CD4-positive, alpha-beta memory T cell (primary cell): ENCODE measurements around the gene PRSS58. TPM values are rescaled to one million over a fixed set of nuclear protein-coding genes. Genes with fewer than 3 reads are reported as not detected.

Experiments
- CTCF ChIA-PET: fragments of 350-600 bp; sonication (Branson Sonifier 250); formaldehyde crosslinking; loops from one replicate; lab custom pipeline; 2021; ENCODE audit warnings: inconsistent platforms; ENCODE audit not compliant: partially characterized antibody; lab: Charles Lee
- POLR2A ChIA-PET: fragments of 350-600 bp; sonication (Branson Sonifier 250); formaldehyde crosslinking; loops from one replicate; lab custom pipeline; 2021; ENCODE audit not compliant: partially characterized antibody; lab: Charles Lee
- DNase-seq, 5 donors: peaks; one replicate each; pipeline versions ENCODE4 v3.0.0 to v3.0.0-alpha.2; 2020 to 2022; ENCODE audit warnings: mixed read lengths in 1 of 5
- H3K27ac ChIP-seq: one replicate; pipeline ENCODE4 v1.7.0; 2013; ENCODE audit warnings: low read depth, low read length
- H3K27me3 ChIP-seq: 2 replicates; pipeline ENCODE4 v1.7.0; 2013; ENCODE audit warnings: mild to moderate bottlenecking, low read length, moderate library complexity; ENCODE audit not compliant: insufficient read depth
- H3K36me3 ChIP-seq: 2 replicates; pipeline ENCODE4 v1.7.0; 2013; ENCODE audit warnings: mild to moderate bottlenecking, low read length, moderate library complexity; ENCODE audit not compliant: insufficient read depth
- H3K4me1 ChIP-seq: 2 replicates; pipeline ENCODE4 v1.7.0; 2013; ENCODE audit warnings: mild to moderate bottlenecking, low read length, moderate library complexity; ENCODE audit not compliant: insufficient read depth
- H3K4me3 ChIP-seq, 2 donors: one replicate each; pipeline ENCODE4 v1.7.0; 2013; ENCODE audit warnings: low read length in 2 of 2, mild to moderate bottlenecking in 1 of 2
- H3K9me3 ChIP-seq, 2 donors: one replicate each; pipeline ENCODE4 v1.7.0; 2013; ENCODE audit warnings: low read length in 2 of 2, control low read depth in 1 of 2; ENCODE audit not compliant: control insufficient read depth in 1 of 2
- H3K27ac Mint-ChIP-seq, 7 donors: one replicate each; pipeline ENCODE4 v1.8.0; 2020 to 2021; ENCODE audit warnings: mixed read lengths in 7 of 7, mild to moderate bottlenecking in 6 of 7, inconsistent platforms in 3 of 7, moderate library complexity in 3 of 7
- H3K27me3 Mint-ChIP-seq, 2 donors: one replicate each; pipeline ENCODE4 v1.8.0; 2020 to 2021; ENCODE audit warnings: mixed read lengths in 2 of 2
- H3K36me3 Mint-ChIP-seq, 2 donors: one replicate each; pipeline ENCODE4 v1.8.0; 2020 to 2021; ENCODE audit warnings: mixed read lengths in 2 of 2, inconsistent platforms in 1 of 2, mild to moderate bottlenecking in 1 of 2
- H3K4me1 Mint-ChIP-seq, 4 donors: one replicate each; pipeline ENCODE4 v1.8.0; 2020 to 2021; ENCODE audit warnings: mixed read lengths in 4 of 4, mild to moderate bottlenecking in 1 of 4
- H3K4me3 Mint-ChIP-seq, 8 donors: one replicate each; pipeline ENCODE4 v1.8.0; 2020 to 2021; ENCODE audit warnings: mixed read lengths in 8 of 8, mild to moderate bottlenecking in 7 of 8, moderate library complexity in 6 of 8, inconsistent platforms in 3 of 8
- H3K9me3 Mint-ChIP-seq, 8 donors: one replicate each; pipeline ENCODE4 v1.8.0; 2020 to 2021; ENCODE audit warnings: mixed read lengths in 8 of 8, mild to moderate bottlenecking in 5 of 8, inconsistent platforms in 3 of 8, moderate library complexity in 1 of 8
- intact Hi-C: fragments of 100-400 bp; cut with micrococcal nuclease; formaldehyde crosslinking; loops from one replicate; pipeline ENCODE4 v1.15.1; 2023
- polyA plus RNA-seq, 2 donors: library from polyadenylated mRNA; unstranded; fragments of 300-500 nt; fragmentation: Illumina TruSeq; gene quantifications; one replicate each; pipeline ENCODE4 v1.2.3, GENCODE V29; 2021
- total RNA-seq, 2 experiments: library from RNA; stranded (reverse); gene quantifications; one replicate each; pipeline ENCODE4 v1.2.3, GENCODE V29; 2021

The PRSS58 gene
- total RNA-seq (not detected), polyA plus RNA-seq (not detected)

DNA sequence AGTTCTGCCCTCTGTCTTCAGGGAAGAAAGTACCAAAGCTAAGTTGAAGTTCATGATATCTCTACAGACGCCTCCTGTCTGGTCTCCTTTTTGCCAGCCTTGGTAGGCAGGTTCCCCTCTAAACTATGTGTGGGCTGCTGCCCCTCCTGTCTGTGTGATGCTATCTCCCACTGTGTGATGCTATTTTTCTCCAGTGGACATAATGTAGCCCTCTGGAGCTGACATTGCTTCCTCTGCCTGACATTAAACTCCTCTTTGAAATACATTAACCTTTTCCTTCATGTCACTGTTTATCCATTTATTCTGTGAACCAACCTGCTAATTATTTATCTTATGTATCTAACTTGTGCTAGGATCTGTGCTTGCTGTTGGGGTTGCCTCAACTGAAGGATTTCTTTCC, at the start of gene PRSS58:
Gene PRSS58, minus strand, starts transcription at position 101 of the 400 bp plus-strand sequence. CDS start 351 bp downstream, outside the sequence.
- Mint-ChIP-seq H3K4me3 (no peak within 1 kb of the TSS), H3K9me3 (peaks cover 0 to 5% (median 0%) of the 10 kb centered on the region in 8 donors), H3K36me3 (no peaks in the 10 kb centered on the region), H3K27me3 (peaks cover 0 to 8% of the 10 kb centered on the region in 2 donors), H3K27ac (no peak within 1 kb of the TSS), H3K4me1 (no peaks in the 10 kb centered on the region)
- POLR2A ChIA-PET: no interaction called here
- Histone ChIP-seq H3K36me3 (no peaks in the 10 kb centered on the region), H3K4me1 (no peaks in the 10 kb centered on the region), H3K4me3 (no peak within 1 kb of the TSS), H3K27ac (no peak within 1 kb of the TSS), H3K9me3 (no peaks in the 10 kb centered on the region), H3K27me3 (no peaks in the 10 kb centered on the region)
- intact Hi-C loops: no loop called here
- CTCF ChIA-PET: no interaction called here
- DNase-seq: no peak

- no peak for DNase-seq
- peak overlapping the region in 1 of 7 donors; percentile 45 for H3K27ac Mint-ChIP-seq
- Histone ChIP-seq H3K4me1 (peaks cover 9% of the 10 kb centered on the region), H3K27ac (no peak overlapping the region), H3K9me3 (no peaks in the 10 kb centered on the region), H3K4me3 (no peak overlapping the region), H3K27me3 (no peaks in the 10 kb centered on the region), H3K36me3 (no peaks in the 10 kb centered on the region)
- ChIA-PET POLR2A (interaction anchor here (1.4 to 7.5 kb wide), 3 partner anchors 483 to 502 kb away, joined by 6 to 111 read pairs (median 44); no protein-coding TSS in a partner anchor), CTCF (interaction anchor here (1.3 to 5.2 kb wide), 3 partner anchors 10 to 695 kb away, joined by 3 to 35 read pairs (median 9); no protein-coding TSS in a partner anchor)
- H3K9me3 Mint-ChIP-seq: peaks cover 0 to 2% (median 0%) of the 10 kb centered on the region in 8 donors
- H3K27me3 Mint-ChIP-seq: peaks cover 8 to 9% of the 10 kb centered on the region in 2 donors
- peaks cover 4 to 15% (median 9%) of the 10 kb centered on the region in 4 donors for H3K4me1 Mint-ChIP-seq
- intact Hi-C loops: no loop called here
- peak overlapping the region in 2 of 8 donors; percentile 17 to 48 for H3K4me3 Mint-ChIP-seq
- H3K36me3 Mint-ChIP-seq: no peaks in the 10 kb centered on the region
Observed at GRCh38 chr7:142307246-142307900, 49.5 kb upstream of the PRSS58 start.

GRCh38 chr7:142303650-142304049, 45.8 kb upstream of the PRSS58 start:
- Histone ChIP-seq H3K4me1 (peaks cover 8% of the 10 kb centered on the region), H3K9me3 (no peaks in the 10 kb centered on the region), H3K27ac (no peak overlapping the region), H3K27me3 (no peaks in the 10 kb centered on the region), H3K36me3 (no peaks in the 10 kb centered on the region), H3K4me3 (no peak overlapping the region)
- ChIA-PET CTCF (interaction anchor here (0.6 to 6.1 kb wide), 20 partner anchors 13 to 912 kb away, joined by 3 to 104 read pairs (median 6); no protein-coding TSS in a partner anchor), POLR2A (interaction anchor here (0.9 to 7.5 kb wide), 6 partner anchors 10 to 506 kb away, joined by 4 to 111 read pairs (median 14); no protein-coding TSS in a partner anchor)
- intact Hi-C loops: loop anchor here (1.0 to 2.0 kb wide), 4 partner anchors 327 to 911 kb away; no protein-coding TSS in a partner anchor
- H3K4me3 Mint-ChIP-seq: peak overlapping the region in 4 of 8 donors; percentile 15 to 72 (median 28)
- H3K9me3 Mint-ChIP-seq: peaks cover 0 to 2% (median 0%) of the 10 kb centered on the region in 8 donors
- H3K27me3 Mint-ChIP-seq: peaks cover 9% of the 10 kb centered on the region in 2 donors
- peaks cover 13 to 28% (median 19%) of the 10 kb centered on the region in 4 donors for H3K4me1 Mint-ChIP-seq
- peak in 4 of 5 donors; percentile 31 to 54 (median 42) for DNase-seq
- peak overlapping the region in 5 of 7 donors; percentile 5 to 68 (median 25) for H3K27ac Mint-ChIP-seq
- H3K36me3 Mint-ChIP-seq: no peaks in the 10 kb centered on the region

DNA sequence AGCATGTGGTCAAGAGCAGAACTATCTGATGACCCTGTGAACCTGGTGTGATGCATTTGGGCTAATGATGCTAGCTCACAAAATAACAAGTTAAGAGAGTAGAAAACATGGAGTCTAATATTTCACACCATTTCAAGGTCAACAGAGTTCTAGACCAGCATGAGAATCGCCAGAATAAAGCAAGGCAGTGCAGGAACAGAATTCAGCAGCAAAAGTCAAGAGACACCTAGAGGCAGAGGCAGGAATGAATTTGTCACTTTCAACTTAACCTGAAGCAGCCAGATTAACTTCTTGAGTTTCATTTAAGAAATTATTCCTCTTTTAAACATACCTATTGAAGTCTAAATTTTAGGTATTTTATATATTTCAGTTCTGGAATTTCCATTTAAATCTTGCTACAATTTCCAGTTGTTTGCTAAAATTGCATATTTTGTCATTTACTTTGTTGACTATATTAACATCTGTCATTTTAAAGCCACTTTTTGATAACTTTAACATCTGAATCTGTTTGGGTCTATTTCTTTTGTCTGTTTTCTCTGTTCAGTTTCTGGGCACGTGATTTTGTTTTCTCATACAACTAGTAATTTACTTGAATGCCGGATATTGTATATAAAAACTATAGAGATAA, 44.2 kb upstream of the PRSS58 start:
- no peaks in the 10 kb centered on the region for H3K36me3 ChIP-seq
- Mint-ChIP-seq H3K36me3 (no peaks in the 10 kb centered on the region), H3K27me3 (peaks cover 15 to 18% of the 10 kb centered on the region in 2 donors), H3K9me3 (peaks cover 0 to 2% (median 0%) of the 10 kb centered on the region in 8 donors), H3K4me3 (no peak overlapping the region), H3K4me1 (peaks cover 14 to 28% (median 18%) of the 10 kb centered on the region in 4 donors), H3K27ac (no peak overlapping the region)
- no peaks in the 10 kb centered on the region for H3K9me3 ChIP-seq
- ChIA-PET CTCF (interaction anchor here (1.0 to 6.1 kb wide), 12 partner anchors 15 to 914 kb away, joined by 3 to 104 read pairs (median 10); no protein-coding TSS in a partner anchor), POLR2A (interaction anchor here (3.0 to 7.5 kb wide), 4 partner anchors 11 to 508 kb away, joined by 18 to 111 read pairs (median 72); no protein-coding TSS in a partner anchor)
- H3K27me3 ChIP-seq: no peaks in the 10 kb centered on the region
- no peak for DNase-seq
- peaks cover 8% of the 10 kb centered on the region for H3K4me1 ChIP-seq
- H3K4me3 ChIP-seq: no peak overlapping the region
- intact Hi-C loops: loop anchor here (2.0 kb wide), 1 partner anchor 913 kb away; no protein-coding TSS in a partner anchor
- H3K27ac ChIP-seq: no peak overlapping the region

GRCh38 chr7:142301299-142301698, 43.4 kb upstream of the PRSS58 start:
- H3K27me3 Mint-ChIP-seq: peaks cover 17 to 21% of the 10 kb centered on the region in 2 donors
- intact Hi-C loops: no loop called here
- no peaks in the 10 kb centered on the region for H3K36me3 Mint-ChIP-seq
- H3K4me3 Mint-ChIP-seq: peak overlapping the region in 5 of 8 donors; percentile 41 to 75 (median 61)
- no peaks in the 10 kb centered on the region for H3K9me3 Mint-ChIP-seq
- peaks cover 14 to 28% (median 18%) of the 10 kb centered on the region in 4 donors for H3K4me1 Mint-ChIP-seq
- H3K9me3 ChIP-seq: no peaks in the 10 kb centered on the region
- H3K27me3 ChIP-seq: no peaks in the 10 kb centered on the region
- POLR2A ChIA-PET: interaction anchor here (1.4 to 4.8 kb wide), 4 partner anchors 12 to 508 kb away, joined by 4 to 76 read pairs (median 46); no protein-coding TSS in a partner anchor
- no peak for DNase-seq
- H3K36me3 ChIP-seq: no peaks in the 10 kb centered on the region
- H3K4me1 ChIP-seq: peaks cover 8% of the 10 kb centered on the region
- CTCF ChIA-PET: interaction anchor here (0.7 to 6.1 kb wide), 5 partner anchors 16 to 701 kb away, joined by 3 to 104 read pairs (median 48); no protein-coding TSS in a partner anchor
- no peak overlapping the region for H3K4me3 ChIP-seq
- no peak overlapping the region for H3K27ac ChIP-seq
- peak overlapping the region in 1 of 7 donors; percentile 6 for H3K27ac Mint-ChIP-seq

- POLR2A ChIA-PET: interaction anchor here (1.4 to 4.8 kb wide), 4 partner anchors 13 to 508 kb away, joined by 4 to 76 read pairs (median 46); no protein-coding TSS in a partner anchor
Observed at GRCh38 chr7:142300689-142301088, 42.8 kb upstream of the PRSS58 start.

More at GRCh38 chr7:142300689-142301088, 42.8 kb upstream of the PRSS58 start:
- Mint-ChIP-seq H3K27me3 (peaks cover 17 to 21% of the 10 kb centered on the region in 2 donors), H3K4me1 (peaks cover 14 to 28% (median 18%) of the 10 kb centered on the region in 4 donors), H3K4me3 (peak overlapping the region; percentile 1 to 75 (median 62)), H3K36me3 (no peaks in the 10 kb centered on the region), H3K9me3 (no peaks in the 10 kb centered on the region), H3K27ac (peak overlapping the region in 4 of 7 donors; percentile 6 to 55 (median 35))
- CTCF ChIA-PET: interaction anchor here (0.6 to 6.1 kb wide), 6 partner anchors 16 to 701 kb away, joined by 3 to 104 read pairs (median 26); no protein-coding TSS in a partner anchor
- Histone ChIP-seq H3K27me3 (no peaks in the 10 kb centered on the region), H3K27ac (no peak overlapping the region), H3K36me3 (no peaks in the 10 kb centered on the region), H3K9me3 (no peaks in the 10 kb centered on the region), H3K4me3 (no peak overlapping the region), H3K4me1 (peaks cover 8% of the 10 kb centered on the region)
- DNase-seq: peak; percentile 23 to 50 (median 28)
- intact Hi-C loops: no loop called here
